Liver (tissue), 2 donors: ENCODE measurements around the gene GFRA3.

ENCODE experiments used
- FOXA2 ChIP-seq: IDR thresholded peaks from 2 replicates; pipeline ENCODE4 v1.6.1; 2016; ENCODE audit warnings: antibody characterized with exemption
- TF ChIP-seq, protein P1 (sequence below): fragments of 150-350 bp; IDR thresholded peaks from 2 replicates; pipeline ENCODE4 v1.5.1; 2017; ENCODE audit warnings: improper control_type of control experiment, low read depth, low read length; ENCODE audit not compliant: missing input control
- donor health status: healthy.

DNA sequence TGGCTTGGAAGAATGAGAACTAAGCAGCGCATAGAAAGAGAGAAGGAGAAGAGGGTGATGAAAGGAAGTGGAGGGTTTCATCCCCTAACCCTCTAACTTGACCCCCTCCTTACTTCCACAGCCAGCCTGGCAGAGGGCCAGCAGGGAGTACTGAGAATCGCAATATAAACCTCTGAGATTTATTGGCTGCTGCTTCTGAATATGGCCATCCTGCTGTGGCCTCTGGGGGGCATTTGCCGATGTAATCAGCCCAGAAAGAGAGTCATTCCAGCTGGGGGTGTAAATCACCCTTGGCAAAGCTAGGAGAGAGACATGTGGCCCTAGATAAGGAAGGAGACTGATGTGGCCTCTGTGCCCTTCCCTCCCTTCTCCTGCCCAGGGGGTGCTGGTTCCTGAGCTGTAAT lies 960 bp upstream of the GFRA3 start:
- no peak for TF ChIP-seq FOXA2
- TF ChIP-seq, protein P1, sequence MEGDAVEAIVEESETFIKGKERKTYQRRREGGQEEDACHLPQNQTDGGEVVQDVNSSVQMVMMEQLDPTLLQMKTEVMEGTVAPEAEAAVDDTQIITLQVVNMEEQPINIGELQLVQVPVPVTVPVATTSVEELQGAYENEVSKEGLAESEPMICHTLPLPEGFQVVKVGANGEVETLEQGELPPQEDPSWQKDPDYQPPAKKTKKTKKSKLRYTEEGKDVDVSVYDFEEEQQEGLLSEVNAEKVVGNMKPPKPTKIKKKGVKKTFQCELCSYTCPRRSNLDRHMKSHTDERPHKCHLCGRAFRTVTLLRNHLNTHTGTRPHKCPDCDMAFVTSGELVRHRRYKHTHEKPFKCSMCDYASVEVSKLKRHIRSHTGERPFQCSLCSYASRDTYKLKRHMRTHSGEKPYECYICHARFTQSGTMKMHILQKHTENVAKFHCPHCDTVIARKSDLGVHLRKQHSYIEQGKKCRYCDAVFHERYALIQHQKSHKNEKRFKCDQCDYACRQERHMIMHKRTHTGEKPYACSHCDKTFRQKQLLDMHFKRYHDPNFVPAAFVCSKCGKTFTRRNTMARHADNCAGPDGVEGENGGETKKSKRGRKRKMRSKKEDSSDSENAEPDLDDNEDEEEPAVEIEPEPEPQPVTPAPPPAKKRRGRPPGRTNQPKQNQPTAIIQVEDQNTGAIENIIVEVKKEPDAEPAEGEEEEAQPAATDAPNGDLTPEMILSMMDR: no peak
